Muscle of leg (tissue), 11 donors: ENCODE data around the gene RAB8B. TPM values are rescaled to one million over a fixed set of nuclear protein-coding genes. Genes with fewer than 3 reads are reported as not detected.
A peak's percentile ranks its signal among the peaks of the same experiment; 100 is the strongest.

ENCODE experiments used
- DNase-seq: peaks from one replicate; pipeline ENCODE4 v3.0.0; 2013
- H3K27ac ChIP-seq: one replicate; pipeline ENCODE4 v1.5.1; 2013; ENCODE audit warnings: mild to moderate bottlenecking, low read length, control low read depth
- H3K27me3 ChIP-seq: one replicate; pipeline ENCODE4 v1.6.1; 2013; ENCODE audit warnings: low read length; ENCODE audit not compliant: control insufficient read depth, insufficient read depth
- H3K36me3 ChIP-seq: one replicate; pipeline ENCODE4 v1.6.1; 2013; ENCODE audit warnings: low read length; ENCODE audit not compliant: control insufficient read depth, insufficient read depth
- H3K4me1 ChIP-seq: one replicate; pipeline ENCODE4 v1.6.1; 2013; ENCODE audit warnings: low read length; ENCODE audit not compliant: control insufficient read depth, insufficient read depth
- H3K4me3 ChIP-seq: one replicate; pipeline ENCODE4 v1.5.1; 2013; ENCODE audit warnings: low read length, control low read depth
- H3K9me3 ChIP-seq: replicated peaks from 2 replicates; pipeline ENCODE4 v1.6.1; 2013; ENCODE audit warnings: low read depth, low read length; ENCODE audit not compliant: control insufficient read depth
- WGBS: methylation state at CpG from one replicate; pipeline ENCODE4 v1.1.5; 2013; ENCODE audit warnings: missing lambda C conversion rate; ENCODE audit not compliant: insufficient coverage; 5-methylcytosine and 5-hydroxymethylcytosine counted together
- polyA plus RNA-seq, 8 donors: library from polyadenylated mRNA; unstranded; fragments of 120-200 nt; gene quantifications; one replicate each; pipeline versions ENCODE4 v1.2.1 to v1.2.3, GENCODE V29; 2013; ENCODE audit warnings: inconsistent platforms in 1 of 8, low replicate concordance in 1 of 8; ENCODE audit not compliant: insufficient read length in 8 of 8, insufficient read depth in 1 of 8
- total RNA-seq: library from RNA; stranded (reverse); fragments of 120-200 nt; gene quantifications from one replicate; pipeline ENCODE4 v1.2.4, GENCODE V29; 2013

Gene RAB8B
- total and polyA plus RNA-seq, 9 donors = 13.2 to 24.7 (median 19.0) TPM

- H3K36me3 ChIP-seq = no peaks in the 10 kb centered on the region
- no peak overlapping the region for H3K27ac ChIP-seq
- DNase-seq = no peak
- no peaks in the 10 kb centered on the region for H3K27me3 ChIP-seq
- WGBS = 100% methylated on average over 2 of the region's 3 CpGs
- no peak overlapping the region for H3K4me3 ChIP-seq
- no peaks in the 10 kb centered on the region for H3K9me3 ChIP-seq
- H3K4me1 ChIP-seq = peaks cover 18% of the 10 kb centered on the region
These were observed 2.7 kb downstream of the RAB8B start for GRCh38 chr15:63191895-63192618.

DNA sequence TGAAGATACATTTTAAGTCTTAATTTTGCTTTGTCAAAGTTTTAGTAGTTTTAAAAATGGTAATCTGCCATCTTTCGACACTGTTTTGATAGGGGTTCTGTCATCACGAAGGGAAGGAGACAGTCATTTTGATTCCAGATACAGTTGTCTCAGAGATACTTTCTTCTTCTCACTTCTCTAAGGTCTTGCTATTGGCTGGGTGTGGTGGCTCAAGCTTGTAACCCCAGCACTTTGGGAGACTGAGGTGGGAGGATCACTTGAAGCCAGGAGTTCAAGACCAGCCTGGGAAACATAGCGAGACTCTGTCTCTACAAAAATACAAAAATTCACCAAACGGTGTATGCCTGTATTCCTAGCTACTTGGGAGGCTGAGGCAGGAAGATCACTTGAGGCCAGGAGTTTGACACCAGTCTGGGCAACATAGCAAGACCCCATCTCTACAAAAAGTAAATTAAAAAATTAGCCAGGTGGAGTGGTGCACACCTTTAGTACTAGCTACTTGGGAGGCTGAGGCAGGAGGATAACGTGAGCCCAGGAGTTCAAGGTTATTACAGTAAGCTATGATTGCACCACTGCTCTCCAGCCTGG is 3.3 kb downstream of the RAB8B start:
- no peak overlapping the region for H3K4me3 ChIP-seq
- DNase-seq = no peak
- H3K27me3 ChIP-seq = no peaks in the 10 kb centered on the region
- 67% methylated on average over 1 of the region's 5 CpGs for WGBS
- no peaks in the 10 kb centered on the region for H3K9me3 ChIP-seq
- peaks cover 18% of the 10 kb centered on the region for H3K4me1 ChIP-seq
- no peak overlapping the region for H3K27ac ChIP-seq
- no peaks in the 10 kb centered on the region for H3K36me3 ChIP-seq

DNA sequence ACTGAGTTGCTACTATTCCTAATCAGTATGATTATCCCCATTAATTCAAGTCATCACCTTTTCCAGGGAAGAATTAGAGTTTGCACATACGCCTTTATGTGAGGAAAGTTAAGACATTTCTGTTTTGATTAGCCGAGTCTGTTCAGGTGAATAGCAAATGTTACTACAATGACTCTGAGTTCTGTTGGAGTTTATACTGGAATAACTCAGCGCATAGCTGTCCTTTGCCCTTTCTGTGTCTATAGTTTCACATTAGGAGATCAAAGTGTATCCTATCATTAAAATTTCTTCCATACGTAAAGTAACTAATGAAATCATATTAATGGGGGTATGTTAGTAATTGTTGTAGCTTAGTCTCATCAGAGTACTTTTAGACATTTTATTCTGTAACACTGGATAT is 4.9 kb downstream of the RAB8B start:
- Histone ChIP-seq H3K36me3 (no peaks in the 10 kb centered on the region), H3K4me3 (no peak overlapping the region), H3K4me1 (peaks cover 14% of the 10 kb centered on the region), H3K9me3 (no peaks in the 10 kb centered on the region), H3K27ac (peak overlapping the region; percentile 29), H3K27me3 (no peaks in the 10 kb centered on the region)
- WGBS = no CpG with 5 or more reads among the region's 4 CpGs
- DNase-seq = no peak

DNA sequence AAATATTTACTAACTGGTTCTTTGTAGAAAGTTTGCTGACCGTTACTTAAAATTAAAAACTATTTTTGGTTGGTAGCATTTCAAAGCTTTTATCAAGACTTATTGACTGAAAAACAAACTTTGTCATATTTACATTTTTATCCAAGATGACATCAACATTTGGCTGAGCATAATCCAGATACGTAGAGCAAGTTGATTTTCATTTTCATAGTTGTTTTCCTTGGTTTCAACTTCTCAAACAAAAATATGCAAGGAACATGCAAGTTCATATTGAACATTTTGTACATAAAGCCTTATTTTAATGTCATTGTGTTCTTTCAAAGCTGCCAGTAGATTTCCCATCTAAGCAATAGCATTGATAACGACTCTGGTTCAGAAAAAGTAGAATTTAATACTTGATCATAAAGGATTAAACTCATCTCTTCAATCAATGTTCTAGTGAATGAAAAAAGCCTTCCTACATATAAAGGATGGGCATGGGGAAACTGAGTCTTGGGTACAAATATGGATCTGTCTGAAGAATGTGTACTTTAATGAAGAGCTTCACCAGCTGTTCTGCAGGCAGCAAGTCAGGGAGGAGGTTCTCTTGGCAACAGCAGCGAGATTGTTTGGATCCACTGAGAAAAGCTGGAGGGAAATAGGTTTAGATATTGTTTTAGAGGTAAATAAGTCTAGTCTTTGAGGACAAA is 5.6 kb downstream of the RAB8B start:
- peak; percentile 85 for DNase-seq
- H3K4me1 ChIP-seq = peaks cover 13% of the 10 kb centered on the region
- no peak overlapping the region for H3K4me3 ChIP-seq
- H3K27me3 ChIP-seq = no peaks in the 10 kb centered on the region
- no CpG with 5 or more reads among the region's 4 CpGs for WGBS
- no peaks in the 10 kb centered on the region for H3K36me3 ChIP-seq
- no peaks in the 10 kb centered on the region for H3K9me3 ChIP-seq
- peak overlapping the region; percentile 66 for H3K27ac ChIP-seq

GRCh38 chr15:63195569-63196015 is 6.2 kb downstream of the RAB8B start:
- Histone ChIP-seq H3K9me3 (no peaks in the 10 kb centered on the region), H3K4me3 (no peak overlapping the region), H3K36me3 (no peaks in the 10 kb centered on the region), H3K4me1 (peaks cover 11% of the 10 kb centered on the region), H3K27me3 (no peaks in the 10 kb centered on the region), H3K27ac (peak overlapping the region; percentile 66)
- no peak for DNase-seq
- 55% methylated on average over 3 of the region's 3 CpGs for WGBS

GRCh38 chr15:63196842-63197241 is 7.4 kb downstream of the RAB8B start:
- Histone ChIP-seq H3K9me3 (no peaks in the 10 kb centered on the region), H3K36me3 (no peaks in the 10 kb centered on the region), H3K27ac (no peak overlapping the region), H3K27me3 (no peaks in the 10 kb centered on the region), H3K4me1 (peaks cover 11% of the 10 kb centered on the region), H3K4me3 (no peak overlapping the region)
- no CpG with 5 or more reads among the region's 1 CpG for WGBS
- DNase-seq = no peak

- no peak overlapping the region for H3K4me3 ChIP-seq
- WGBS = no CpG with 5 or more reads among the region's 1 CpG
- H3K27ac ChIP-seq = no peak overlapping the region
- peaks cover 11% of the 10 kb centered on the region for H3K4me1 ChIP-seq
- no peak for DNase-seq
- H3K27me3 ChIP-seq = no peaks in the 10 kb centered on the region
- no peaks in the 10 kb centered on the region for H3K36me3 ChIP-seq
- H3K9me3 ChIP-seq = no peaks in the 10 kb centered on the region
These were observed 8.2 kb downstream of the RAB8B start for GRCh38 chr15:63197626-63198025.

DNA sequence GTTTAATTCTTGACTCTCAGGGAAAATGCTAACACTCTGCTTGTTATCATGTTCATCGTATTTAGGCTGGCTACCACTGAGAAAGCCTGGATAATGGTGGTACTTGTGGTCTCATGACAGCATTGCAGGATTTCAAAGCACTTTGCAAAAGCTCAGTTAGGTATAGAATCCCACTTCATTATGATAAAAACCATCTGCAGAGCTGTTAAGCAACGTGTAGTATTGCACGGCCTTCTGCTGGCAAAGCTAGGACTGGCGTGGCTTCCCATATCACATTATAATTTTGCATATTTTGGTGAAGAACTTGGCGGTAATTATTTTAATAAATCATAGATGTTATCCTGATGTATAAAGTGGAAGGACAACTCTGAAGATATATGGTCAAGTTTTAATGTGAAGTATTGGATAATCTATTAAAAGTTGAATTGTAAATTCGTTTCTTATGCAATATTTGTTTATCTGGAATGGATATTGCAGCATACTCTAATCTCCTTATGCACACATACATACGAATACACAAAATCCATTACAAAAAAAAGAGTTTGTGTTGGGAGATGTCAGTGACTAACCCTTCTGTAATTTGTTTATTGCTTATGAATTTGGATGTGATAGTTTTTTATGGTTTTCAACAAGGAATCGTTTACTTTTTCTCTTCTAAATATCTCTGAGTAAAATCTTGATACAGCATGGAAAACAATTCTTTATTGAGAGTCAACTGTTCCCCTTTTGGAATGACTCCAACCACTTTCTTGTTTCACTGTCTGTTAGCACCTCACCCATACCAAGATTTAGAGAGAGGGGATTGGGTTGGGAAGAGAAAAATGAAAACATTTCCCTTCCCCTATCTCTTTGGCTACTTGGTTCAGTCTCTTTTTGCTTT is 9.2 kb downstream of the RAB8B start:
- no peak overlapping the region for H3K27ac ChIP-seq
- H3K4me1 ChIP-seq = peaks cover 11% of the 10 kb centered on the region
- no peaks in the 10 kb centered on the region for H3K27me3 ChIP-seq
- DNase-seq = no peak
- no peak overlapping the region for H3K4me3 ChIP-seq
- no peaks in the 10 kb centered on the region for H3K36me3 ChIP-seq
- H3K9me3 ChIP-seq = no peaks in the 10 kb centered on the region
- no CpG with 5 or more reads among the region's 8 CpGs for WGBS

DNA sequence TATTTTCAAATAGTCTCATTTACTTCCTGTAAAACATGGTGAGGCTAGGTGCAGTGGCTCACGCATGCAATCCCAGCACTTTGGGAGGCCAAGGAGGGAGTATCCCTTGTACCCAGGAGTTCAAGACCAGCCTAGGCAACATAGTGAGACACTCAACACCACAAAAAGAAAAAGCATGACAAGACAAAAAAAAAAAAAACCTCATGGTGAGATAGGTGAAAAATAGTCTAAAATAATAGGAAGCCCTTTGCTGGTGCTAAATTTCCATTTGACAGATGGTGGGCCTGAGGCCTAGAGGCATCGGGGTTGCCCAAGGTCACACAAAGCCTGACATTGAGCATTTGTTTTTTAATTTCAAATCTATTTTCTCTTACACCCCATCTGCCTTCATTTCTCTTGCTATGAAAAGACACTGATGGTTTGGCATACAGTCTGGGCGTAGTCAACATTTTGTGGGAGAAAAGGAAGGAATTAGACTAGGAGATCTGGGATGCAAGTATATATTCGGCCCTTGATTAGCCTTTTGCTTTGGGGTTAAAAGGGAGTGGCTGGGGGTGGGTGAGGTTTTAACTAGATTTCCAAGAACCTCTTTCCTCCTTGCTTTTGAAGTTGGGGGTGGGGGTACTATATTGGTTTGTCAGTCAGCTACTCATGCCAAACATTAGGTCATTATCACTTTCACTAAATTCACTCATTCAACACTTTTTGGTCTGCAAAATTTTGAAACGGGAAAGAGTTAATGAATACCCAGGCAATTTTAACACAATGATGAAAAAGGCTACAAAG is 11.3 kb downstream of the RAB8B start:
- H3K27me3 ChIP-seq = no peaks in the 10 kb centered on the region
- no peak overlapping the region for H3K4me3 ChIP-seq
- H3K9me3 ChIP-seq = no peaks in the 10 kb centered on the region
- 92% methylated on average over 2 of the region's 5 CpGs for WGBS
- H3K36me3 ChIP-seq = no peaks in the 10 kb centered on the region
- no peak for DNase-seq
- H3K4me1 ChIP-seq = peaks cover 7% of the 10 kb centered on the region
- no peak overlapping the region for H3K27ac ChIP-seq
